ENCODE results near the gene NCOA7. TPM values are rescaled to one million over a fixed set of nuclear protein-coding genes. Genes with fewer than 3 reads are reported as not detected.

Gene NCOA7, protein sequence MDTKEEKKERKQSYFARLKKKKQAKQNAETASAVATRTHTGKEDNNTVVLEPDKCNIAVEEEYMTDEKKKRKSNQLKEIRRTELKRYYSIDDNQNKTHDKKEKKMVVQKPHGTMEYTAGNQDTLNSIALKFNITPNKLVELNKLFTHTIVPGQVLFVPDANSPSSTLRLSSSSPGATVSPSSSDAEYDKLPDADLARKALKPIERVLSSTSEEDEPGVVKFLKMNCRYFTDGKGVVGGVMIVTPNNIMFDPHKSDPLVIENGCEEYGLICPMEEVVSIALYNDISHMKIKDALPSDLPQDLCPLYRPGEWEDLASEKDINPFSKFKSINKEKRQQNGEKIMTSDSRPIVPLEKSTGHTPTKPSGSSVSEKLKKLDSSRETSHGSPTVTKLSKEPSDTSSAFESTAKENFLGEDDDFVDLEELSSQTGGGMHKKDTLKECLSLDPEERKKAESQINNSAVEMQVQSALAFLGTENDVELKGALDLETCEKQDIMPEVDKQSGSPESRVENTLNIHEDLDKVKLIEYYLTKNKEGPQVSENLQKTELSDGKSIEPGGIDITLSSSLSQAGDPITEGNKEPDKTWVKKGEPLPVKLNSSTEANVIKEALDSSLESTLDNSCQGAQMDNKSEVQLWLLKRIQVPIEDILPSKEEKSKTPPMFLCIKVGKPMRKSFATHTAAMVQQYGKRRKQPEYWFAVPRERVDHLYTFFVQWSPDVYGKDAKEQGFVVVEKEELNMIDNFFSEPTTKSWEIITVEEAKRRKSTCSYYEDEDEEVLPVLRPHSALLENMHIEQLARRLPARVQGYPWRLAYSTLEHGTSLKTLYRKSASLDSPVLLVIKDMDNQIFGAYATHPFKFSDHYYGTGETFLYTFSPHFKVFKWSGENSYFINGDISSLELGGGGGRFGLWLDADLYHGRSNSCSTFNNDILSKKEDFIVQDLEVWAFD
- 10 to 100 TPM; 30.6 to 55.6 (median 38.0) TPM for total RNA-seq
- polyA plus RNA-seq = 10 to 100 TPM; 12.8 to 23.4 TPM
- 46.3 reads per million, percentile 69 among the genes with 10 or more reads in this experiment for total RNA-seq

DNA sequence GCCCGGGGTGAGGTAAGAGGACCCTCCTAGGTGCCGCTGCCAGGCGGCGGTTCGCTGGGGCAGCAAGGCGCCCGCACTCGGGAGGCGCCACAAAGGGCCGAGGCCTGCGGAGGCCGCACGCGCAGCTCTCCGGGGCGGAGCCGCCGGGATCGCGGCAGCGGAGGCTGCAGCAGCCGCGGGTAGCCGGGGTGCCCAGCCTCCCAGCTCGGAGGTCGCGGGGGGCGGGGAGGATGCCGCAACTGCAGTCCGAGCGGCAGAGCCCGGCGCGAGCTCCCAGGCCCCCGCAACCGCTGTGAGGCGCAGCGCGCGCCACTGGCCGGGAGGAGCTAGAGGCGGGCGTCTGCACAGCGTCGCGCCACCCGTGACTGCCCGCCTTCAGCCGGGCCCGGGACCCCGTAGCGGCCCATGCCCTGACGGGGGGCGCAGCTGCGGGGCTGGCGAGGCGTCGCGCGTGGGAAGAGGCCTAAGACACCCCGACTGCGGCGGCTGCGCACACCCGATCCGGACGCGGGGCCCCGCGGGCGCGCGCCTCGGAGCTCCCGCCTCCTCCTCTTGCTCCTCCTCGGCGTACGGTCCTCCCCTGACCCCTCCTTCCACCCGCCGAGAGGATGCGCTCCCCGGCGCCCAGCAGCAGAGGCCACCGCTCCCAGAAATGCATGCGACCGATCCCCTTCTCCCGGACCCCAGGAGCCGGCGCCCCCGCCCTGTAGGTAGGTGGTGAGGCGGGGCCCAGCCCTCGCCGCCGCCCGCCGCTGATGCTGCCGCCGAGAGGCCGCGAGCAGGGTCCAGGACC lies at the start of gene NCOA7:
Gene NCOA7 (plus strand): TSS at position 603 of the 793 bp plus-strand sequence. CDS start 24,395 bp downstream, outside the sequence.
- intact Hi-C loops (cut with micrococcal nuclease) = loop anchor here (1.0 to 2.0 kb wide), 13 partner anchors 9 to 1726 kb away; partner anchors contain the start of genes CENPW (in 2 of the 2), HINT3 (in 2 of the 2), TRMT11 (in 2 of the 2) and HEY2 (in 1 of the 2)
- Mint-ChIP-seq H3K27ac (peak within 1 kb of the TSS; percentile 97 to 100 (median 98)), H3K9me3 (no peaks in the 10 kb centered on the region), H3K36me3 (peaks cover 2 to 16% (median 5%) of the 10 kb centered on the region in 5 donors), H3K27me3 (no peaks in the 10 kb centered on the region), H3K4me1 (peaks cover 29 to 60% (median 51%) of the 10 kb centered on the region in 7 donors), H3K4me3 (peak within 1 kb of the TSS; percentile 86 to 98 (median 93))
- DNase-seq (peak; percentile 69 to 84 (median 81)), ATAC-seq (peak; percentile 89)
- no peaks in the 10 kb centered on the region for H3K9me3 ChIP-seq (ENCODE audit: control insufficient read depth in 2 of 3, low read length in 3 of 3)
- peaks cover 28 to 37% of the 10 kb centered on the region in 2 donors for H3K4me1 ChIP-seq (ENCODE audit: control insufficient read depth in 2 of 2, insufficient read depth in 2 of 2, low read length in 2 of 2)
- peak within 1 kb of the TSS; percentile 80 for H3K4me3 ChIP-seq (ENCODE audit: low read length)
- ChIA-PET POLR2A (interaction anchor here (0.5 to 5.5 kb wide), 45 partner anchors 9 to 1476 kb away, joined by 3 to 356 read pairs (median 5); partner anchors contain the start of genes HDDC2, HEY2, HINT3 and RNF146), CTCF (interaction anchor here (0.6 to 3.9 kb wide), 20 partner anchors 8 to 479 kb away, joined by 3 to 60 read pairs (median 4); partner anchors contain the start of gene HINT3)
- H3K27me3 ChIP-seq (ENCODE audit: control insufficient read depth in 2 of 2, insufficient read depth in 2 of 2, low read length in 2 of 2) = no peaks in the 10 kb centered on the region
- no peaks in the 10 kb centered on the region for H3K36me3 ChIP-seq (ENCODE audit: control insufficient read depth in 2 of 3, insufficient read depth in 3 of 3, low read length in 3 of 3)
- H3K27ac ChIP-seq (ENCODE audit: low read depth, low read length) = peak within 1 kb of the TSS; percentile 96

DNA sequence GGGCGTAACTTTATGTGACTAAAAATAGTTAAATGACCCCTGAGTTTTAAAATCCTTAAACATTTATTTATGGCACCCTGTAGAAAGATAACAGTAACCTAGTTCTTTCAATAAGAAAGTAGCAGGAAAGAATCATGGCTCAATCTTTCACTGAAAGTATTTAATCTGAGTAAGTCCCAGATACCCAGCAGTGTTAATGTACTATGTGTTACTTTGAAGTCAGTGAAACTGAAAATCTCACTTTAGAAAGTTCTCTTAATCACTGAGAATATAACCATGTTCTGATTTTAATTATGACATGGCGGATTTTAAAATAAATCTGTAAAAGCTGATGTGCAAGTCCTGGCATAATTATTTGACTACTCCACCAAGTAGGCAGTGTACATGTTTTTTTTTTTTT lies 49.4 kb upstream of the NCOA7 start:
- Mint-ChIP-seq H3K36me3 (no peaks in the 10 kb centered on the region), H3K27me3 (peaks cover 26 to 67% (median 34%) of the 10 kb centered on the region in 5 donors), H3K9me3 (no peaks in the 10 kb centered on the region), H3K4me3 (no peak overlapping the region), H3K4me1 (peaks cover under 1 to 7% (median 4%) of the 10 kb centered on the region in 7 donors), H3K27ac (no peak overlapping the region)
- no peak overlapping the region for H3K4me3 ChIP-seq (ENCODE audit: low read length)
- no peaks in the 10 kb centered on the region for H3K9me3 ChIP-seq (ENCODE audit: control insufficient read depth in 2 of 3, low read length in 3 of 3)
- H3K36me3 ChIP-seq (ENCODE audit: control insufficient read depth in 2 of 3, insufficient read depth in 3 of 3, low read length in 3 of 3) = no peaks in the 10 kb centered on the region
- POLR2A ChIA-PET = no interaction called here
- intact Hi-C loops (cut with micrococcal nuclease) = loop anchor here in 1 of 2 donors (10.0 kb wide), 1 partner anchor 1523 kb away; the partner anchor contains the start of gene RNF146
- ATAC-seq = no peak
- H3K27me3 ChIP-seq (ENCODE audit: control insufficient read depth in 2 of 2, insufficient read depth in 2 of 2, low read length in 2 of 2) = no peaks in the 10 kb centered on the region
- CTCF ChIA-PET = interaction anchor here (1.0 to 1.2 kb wide), 2 partner anchors 13 to 26 kb away, joined by 3 to 8 read pairs; no protein-coding TSS in a partner anchor
- no peak overlapping the region for H3K27ac ChIP-seq (ENCODE audit: low read depth, low read length)
- H3K4me1 ChIP-seq (ENCODE audit: control insufficient read depth in 2 of 2, insufficient read depth in 2 of 2, low read length in 2 of 2) = peaks cover under 1% of the 10 kb centered on the region in 2 donors
- DNase-seq = no peak

DNA sequence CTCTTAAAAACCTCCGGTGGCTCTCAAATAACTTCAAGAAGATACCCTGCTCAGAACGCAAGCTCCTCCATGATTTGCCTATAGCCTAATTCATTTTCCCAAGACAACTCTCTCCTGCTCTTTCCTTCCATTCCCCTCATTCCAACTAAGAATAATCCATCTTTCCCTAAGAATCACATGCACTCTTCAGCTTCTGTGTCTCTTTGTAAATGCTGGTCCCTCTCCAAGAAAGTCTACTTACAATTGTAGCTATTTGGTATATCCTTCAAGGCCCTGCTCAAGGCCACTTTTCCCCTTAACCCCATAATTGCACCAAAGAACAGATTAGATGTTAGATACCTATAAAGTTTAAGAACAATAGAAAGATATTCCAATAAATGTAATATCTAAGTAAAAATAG lies 48.7 kb upstream of the NCOA7 start:
- intact Hi-C loops (cut with micrococcal nuclease) = loop anchor here in 1 of 2 donors (10.0 kb wide), 1 partner anchor 1523 kb away; the partner anchor contains the start of gene RNF146
- CTCF ChIA-PET = interaction anchor here (1.0 to 1.2 kb wide), 2 partner anchors 12 to 25 kb away, joined by 3 to 8 read pairs; no protein-coding TSS in a partner anchor
- POLR2A ChIA-PET = no interaction called here
- Mint-ChIP-seq H3K27ac (no peak overlapping the region), H3K27me3 (peaks cover 27 to 69% (median 33%) of the 10 kb centered on the region in 5 donors), H3K9me3 (peaks cover 0 to 2% (median 0%) of the 10 kb centered on the region in 11 donors), H3K36me3 (no peaks in the 10 kb centered on the region), H3K4me1 (peaks cover 8 to 13% (median 11%) of the 10 kb centered on the region in 7 donors), H3K4me3 (no peak overlapping the region)
- DNase-seq = no peak
- H3K4me3 ChIP-seq (ENCODE audit: low read length) = no peak overlapping the region
- H3K27ac ChIP-seq (ENCODE audit: low read depth, low read length) = no peak overlapping the region
- ATAC-seq = no peak
- no peaks in the 10 kb centered on the region for H3K27me3 ChIP-seq (ENCODE audit: control insufficient read depth in 2 of 2, insufficient read depth in 2 of 2, low read length in 2 of 2)
- H3K4me1 ChIP-seq (ENCODE audit: control insufficient read depth in 2 of 2, insufficient read depth in 2 of 2, low read length in 2 of 2) = peaks cover 3 to 8% of the 10 kb centered on the region in 2 donors
- H3K36me3 ChIP-seq (ENCODE audit: control insufficient read depth in 2 of 3, insufficient read depth in 3 of 3, low read length in 3 of 3) = no peaks in the 10 kb centered on the region
- H3K9me3 ChIP-seq (ENCODE audit: control insufficient read depth in 2 of 3, low read length in 3 of 3) = no peaks in the 10 kb centered on the region

DNA sequence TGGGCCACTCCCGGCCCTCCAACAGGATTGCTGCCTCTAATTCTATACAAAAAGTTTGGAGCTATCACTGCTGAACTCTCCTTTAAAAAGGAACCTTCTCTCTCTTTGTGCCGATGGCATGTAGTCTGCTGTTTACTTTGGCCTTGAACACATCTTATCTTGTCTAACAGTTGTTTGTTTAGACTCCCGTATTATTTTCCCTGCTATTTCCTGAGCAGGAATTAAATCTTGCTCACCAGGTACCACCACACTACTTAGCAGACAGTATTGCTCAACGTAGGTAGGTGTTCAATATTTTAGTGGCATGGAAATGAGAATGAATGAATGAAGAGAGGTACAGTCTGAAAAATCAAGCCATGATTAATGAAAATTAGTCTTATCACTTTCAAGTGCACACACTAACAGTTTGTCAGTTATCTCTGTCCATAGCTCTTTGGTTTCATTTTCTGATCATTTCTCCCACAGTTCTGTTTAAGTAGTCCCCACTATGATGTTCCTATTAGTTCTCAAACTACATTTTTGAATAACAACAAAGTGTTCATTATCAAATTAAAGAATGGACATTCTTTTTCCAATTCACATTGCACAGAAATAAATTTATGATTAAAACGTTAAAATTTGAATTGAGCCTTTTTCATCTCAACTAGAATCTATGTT lies 48.2 kb upstream of the NCOA7 start:
- intact Hi-C loops (cut with micrococcal nuclease) = loop anchor here in 1 of 2 donors (10.0 kb wide), 1 partner anchor 1522 kb away; the partner anchor contains the start of gene RNF146
- peaks cover 21 to 70% (median 32%) of the 10 kb centered on the region in 5 donors for H3K27me3 Mint-ChIP-seq
- H3K27ac ChIP-seq (ENCODE audit: low read depth, low read length) = no peak overlapping the region
- no peak for DNase-seq
- H3K9me3 Mint-ChIP-seq = peaks cover 0 to 2% (median 0%) of the 10 kb centered on the region in 11 donors
- no peak overlapping the region for H3K27ac Mint-ChIP-seq
- ChIA-PET POLR2A (no interaction called here), CTCF (interaction anchor here (1.0 to 1.2 kb wide), 2 partner anchors 11 to 24 kb away, joined by 3 to 8 read pairs; no protein-coding TSS in a partner anchor)
- H3K27me3 ChIP-seq (ENCODE audit: control insufficient read depth in 2 of 2, insufficient read depth in 2 of 2, low read length in 2 of 2) = no peaks in the 10 kb centered on the region
- ATAC-seq = no peak
- H3K4me3 ChIP-seq (ENCODE audit: low read length) = no peak overlapping the region
- H3K9me3 ChIP-seq (ENCODE audit: control insufficient read depth in 2 of 3, low read length in 3 of 3) = no peaks in the 10 kb centered on the region
- H3K4me1 ChIP-seq (ENCODE audit: control insufficient read depth in 2 of 2, insufficient read depth in 2 of 2, low read length in 2 of 2) = peaks cover 3 to 13% of the 10 kb centered on the region in 2 donors
- H3K36me3 ChIP-seq (ENCODE audit: control insufficient read depth in 2 of 3, insufficient read depth in 3 of 3, low read length in 3 of 3) = no peaks in the 10 kb centered on the region
- H3K4me1 Mint-ChIP-seq = peaks cover 12 to 17% (median 15%) of the 10 kb centered on the region in 7 donors
- no peaks in the 10 kb centered on the region for H3K36me3 Mint-ChIP-seq
- no peak overlapping the region for H3K4me3 Mint-ChIP-seq

DNA sequence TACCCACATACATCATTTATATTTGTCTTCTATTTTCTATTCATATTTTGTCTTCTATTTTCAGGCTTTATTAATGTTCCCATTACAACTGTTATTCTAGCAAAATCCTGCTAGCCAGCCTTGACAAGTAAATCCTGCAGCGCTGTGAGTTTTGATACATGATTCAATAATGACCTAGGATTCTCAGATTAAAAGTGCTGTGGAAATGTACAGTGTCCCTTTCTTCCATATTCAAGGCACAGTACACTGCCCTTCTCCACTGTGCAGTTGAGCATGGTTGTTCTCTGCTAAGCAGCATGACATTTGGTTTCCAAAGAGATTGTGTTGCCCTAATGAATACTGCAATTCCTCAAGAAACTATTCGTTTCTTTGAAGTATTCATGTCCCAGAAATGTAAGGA lies 47.2 kb upstream of the NCOA7 start:
- Mint-ChIP-seq H3K4me1 (peaks cover 13 to 23% (median 15%) of the 10 kb centered on the region in 7 donors), H3K4me3 (no peak overlapping the region), H3K9me3 (peaks cover 0 to 2% (median 0%) of the 10 kb centered on the region in 11 donors), H3K36me3 (no peaks in the 10 kb centered on the region), H3K27me3 (peaks cover 18 to 75% (median 30%) of the 10 kb centered on the region in 5 donors), H3K27ac (no peak overlapping the region)
- H3K27ac ChIP-seq (ENCODE audit: low read depth, low read length) = no peak overlapping the region
- H3K4me1 ChIP-seq (ENCODE audit: control insufficient read depth in 2 of 2, insufficient read depth in 2 of 2, low read length in 2 of 2) = peaks cover 11 to 22% of the 10 kb centered on the region in 2 donors
- ATAC-seq (no peak), DNase-seq (no peak)
- H3K27me3 ChIP-seq (ENCODE audit: control insufficient read depth in 2 of 2, insufficient read depth in 2 of 2, low read length in 2 of 2) = peaks cover 0 to 5% of the 10 kb centered on the region in 2 donors
- no peaks in the 10 kb centered on the region for H3K36me3 ChIP-seq (ENCODE audit: control insufficient read depth in 2 of 3, insufficient read depth in 3 of 3, low read length in 3 of 3)
- ChIA-PET POLR2A (interaction anchor here (1.6 kb wide), 1 partner anchor 13 kb away, joined by 3 read pairs; no protein-coding TSS in a partner anchor), CTCF (no interaction called here)
- intact Hi-C loops (cut with micrococcal nuclease) = loop anchor here in 1 of 2 donors (10.0 kb wide), 1 partner anchor 1521 kb away; the partner anchor contains the start of gene RNF146
- H3K4me3 ChIP-seq (ENCODE audit: low read length) = no peak overlapping the region
- H3K9me3 ChIP-seq (ENCODE audit: control insufficient read depth in 2 of 3, low read length in 3 of 3) = no peaks in the 10 kb centered on the region
